ENCODE data around the gene TSPAN9. TPM values are rescaled to one million over a fixed set of nuclear protein-coding genes. Genes with fewer than 3 reads are reported as not detected.

The TSPAN9 gene
- total RNA-seq, 1 experiment from 2014 or later = 13.2 TPM

DNA sequence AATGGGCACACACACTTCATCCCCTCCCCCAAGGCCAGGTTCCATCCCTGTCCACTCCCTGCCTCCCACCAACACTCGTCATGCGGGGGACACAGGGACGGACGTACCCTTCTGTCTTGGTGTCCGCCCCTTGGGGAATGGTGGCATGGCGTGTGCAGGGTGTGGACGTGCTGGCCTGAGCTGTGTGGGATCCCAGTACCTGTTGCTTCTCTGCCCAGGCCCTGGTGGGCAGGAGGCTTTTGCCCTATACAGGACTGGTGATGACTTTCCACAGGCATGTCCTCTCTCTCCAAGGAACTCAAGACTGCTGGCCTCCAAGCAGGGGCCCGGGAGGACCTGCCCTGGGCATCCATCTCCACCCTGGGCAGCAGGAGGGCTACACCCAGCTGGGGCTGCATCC, 218.0 kb downstream of the TSPAN9 start (continued):
- TF ChIP-seq ZBTB33 (IDR thresholded peaks at IDR 0.05; ENCODE audit: extremely low read depth, insufficient replicate concordance, low read length) (no peak), EGR1 (IDR thresholded peaks at IDR 0.05; ENCODE audit: low read depth) (no peak)
- TF ChIP-seq, protein P1, sequence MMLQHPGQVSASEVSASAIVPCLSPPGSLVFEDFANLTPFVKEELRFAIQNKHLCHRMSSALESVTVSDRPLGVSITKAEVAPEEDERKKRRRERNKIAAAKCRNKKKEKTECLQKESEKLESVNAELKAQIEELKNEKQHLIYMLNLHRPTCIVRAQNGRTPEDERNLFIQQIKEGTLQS (IDR thresholded peaks at IDR 0.05) = no peak

DNA sequence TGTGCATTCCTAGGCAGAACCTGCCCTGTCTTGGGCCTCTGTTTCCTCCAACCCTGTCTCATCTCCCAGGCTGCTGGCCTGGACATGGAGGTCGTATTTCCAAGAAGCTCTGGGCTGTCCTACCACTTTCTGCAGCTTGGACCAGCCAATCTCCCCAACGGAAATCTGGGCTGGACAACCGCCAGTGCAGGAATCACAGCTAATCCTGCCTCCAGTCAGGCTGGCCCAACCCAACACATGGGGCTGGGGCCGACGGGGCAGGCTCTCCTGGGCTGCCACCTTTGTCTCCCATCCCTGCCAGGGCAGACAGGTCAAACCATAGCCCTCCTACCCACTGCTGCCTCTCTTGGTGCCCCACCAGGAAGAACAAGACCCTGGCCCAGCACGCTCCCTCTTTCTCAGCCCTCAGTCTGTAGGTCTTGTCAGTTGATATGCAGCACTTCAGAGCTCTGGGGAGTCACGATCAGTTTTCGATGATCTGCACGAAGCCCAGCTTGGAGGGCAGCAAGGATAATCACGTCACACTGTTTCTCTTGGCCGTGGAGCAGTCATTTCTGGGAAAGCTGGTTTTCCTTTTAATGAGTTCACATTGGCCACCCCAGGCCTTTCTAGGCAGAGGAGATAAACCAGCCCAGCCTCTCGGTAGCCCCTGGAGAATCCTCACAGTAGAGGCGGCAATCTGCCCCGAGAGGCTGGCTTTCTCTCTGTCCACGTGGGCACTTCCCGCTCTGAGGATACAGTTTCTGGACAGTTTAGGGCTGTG, 218.6 kb downstream of the TSPAN9 start:
- Histone ChIP-seq H3K4me1 (ENCODE audit: control insufficient read depth in 1 of 2, insufficient read depth in 2 of 2, low read length in 2 of 2) (peaks cover 8 to 17% of the 10 kb centered on the region in 2 experiments), H3K79me2 (ENCODE audit: insufficient read depth, low read length) (no peaks in the 10 kb centered on the region), H3K4me3 (replicated peaks in 1 of 2; ENCODE audit: low read depth in 1 of 2, low read length in 2 of 2) (no peak overlapping the region), H3K27ac (ENCODE audit: low read depth, low read length) (no peak overlapping the region), H2AFZ (ENCODE audit: low read depth, low read length, poor library complexity, severe bottlenecking) (no peak overlapping the region), H3K9ac (ENCODE audit: low read length) (no peak overlapping the region), H3K4me2 (ENCODE audit: low read length) (no peak overlapping the region), H3K27me3 (ENCODE audit: insufficient read depth, low read length) (no peaks in the 10 kb centered on the region), H4K20me1 (ENCODE audit: insufficient read depth) (no peaks in the 10 kb centered on the region), H3K9me3 (ENCODE audit: control insufficient read depth in 1 of 2, insufficient read depth in 1 of 2, low read depth in 1 of 2, low read length in 2 of 2) (no peaks in the 10 kb centered on the region), H3K36me3 (ENCODE audit: control insufficient read depth in 1 of 2, insufficient read depth in 2 of 2, low read length in 2 of 2) (no peaks in the 10 kb centered on the region), H3K9me2 (ENCODE audit: insufficient read depth) (no peaks in the 10 kb centered on the region)
- no TSS peak for BruUV-seq (replicated peaks)
- POLR2A ChIA-PET = no interaction called here
- CTCF ChIA-PET = interaction anchor here (2.8 kb wide), 1 partner anchor 20 kb away, joined by 8 read pairs; no protein-coding TSS in a partner anchor
- intact Hi-C loops (cut with micrococcal nuclease) = no loop called here
- RAD21 ChIA-PET (ENCODE audit: low non-redundant PET in 1 of 2, low total read pairs in 2 of 2, uncharacterized antibody in 2 of 2, unreplicated experiment in 2 of 2) = no interaction called here
- DNase-seq (ENCODE audit: low read depth, low spot score) (no peak), ATAC-seq (no peak)
- TF ChIP-seq YY1 (IDR thresholded peaks at IDR 0.05; ENCODE audit: extremely low read depth, insufficient replicate concordance, low read depth, low read length) (no peak), RAD21 (IDR thresholded peaks at IDR 0.05; ENCODE audit: low read depth) (no peak), EGR1 (IDR thresholded peaks at IDR 0.05; ENCODE audit: low read depth) (no peak), CEBPB (IDR thresholded peaks at IDR 0.05; ENCODE audit: low read depth) (no peak), ZBTB33 (IDR thresholded peaks at IDR 0.05; ENCODE audit: extremely low read depth, insufficient replicate concordance, low read length) (no peak), SP1 (IDR thresholded peaks at IDR 0.05; ENCODE audit: low read depth) (no peak), EZH2 (IDR thresholded peaks at IDR 0.05) (no peak), TCF7L2 (IDR thresholded peaks at IDR 0.05; ENCODE audit: borderline replicate concordance, extremely low read depth, insufficient read depth, insufficient read length) (no peak)

All from HCT116 (cell line).